Skin of body (tissue), 2 donors: ENCODE results near the gene IFRD2. TPM values are rescaled to one million over a fixed set of nuclear protein-coding genes. Genes with fewer than 3 reads are reported as not detected.
"Not testable (repeated sequence)": the region's sequence is repeated elsewhere in the genome, so short reads cannot be mapped to it uniquely, and the experiment has no call there.

ENCODE experiments used
- DNase-seq: peaks from one replicate; lab custom pipeline; 2025; lab: John Stamatoyannopoulos, UW
- total RNA-seq: library from RNA; depleted of rRNA; stranded (reverse); fragments of >200 nt; gene quantifications from one replicate; pipeline ENCODE4 v1.2.3, GENCODE V29; 2014

IFRD2 gene
- total RNA-seq, 1 donor from 2014 or later: 32.7 TPM

DNA sequence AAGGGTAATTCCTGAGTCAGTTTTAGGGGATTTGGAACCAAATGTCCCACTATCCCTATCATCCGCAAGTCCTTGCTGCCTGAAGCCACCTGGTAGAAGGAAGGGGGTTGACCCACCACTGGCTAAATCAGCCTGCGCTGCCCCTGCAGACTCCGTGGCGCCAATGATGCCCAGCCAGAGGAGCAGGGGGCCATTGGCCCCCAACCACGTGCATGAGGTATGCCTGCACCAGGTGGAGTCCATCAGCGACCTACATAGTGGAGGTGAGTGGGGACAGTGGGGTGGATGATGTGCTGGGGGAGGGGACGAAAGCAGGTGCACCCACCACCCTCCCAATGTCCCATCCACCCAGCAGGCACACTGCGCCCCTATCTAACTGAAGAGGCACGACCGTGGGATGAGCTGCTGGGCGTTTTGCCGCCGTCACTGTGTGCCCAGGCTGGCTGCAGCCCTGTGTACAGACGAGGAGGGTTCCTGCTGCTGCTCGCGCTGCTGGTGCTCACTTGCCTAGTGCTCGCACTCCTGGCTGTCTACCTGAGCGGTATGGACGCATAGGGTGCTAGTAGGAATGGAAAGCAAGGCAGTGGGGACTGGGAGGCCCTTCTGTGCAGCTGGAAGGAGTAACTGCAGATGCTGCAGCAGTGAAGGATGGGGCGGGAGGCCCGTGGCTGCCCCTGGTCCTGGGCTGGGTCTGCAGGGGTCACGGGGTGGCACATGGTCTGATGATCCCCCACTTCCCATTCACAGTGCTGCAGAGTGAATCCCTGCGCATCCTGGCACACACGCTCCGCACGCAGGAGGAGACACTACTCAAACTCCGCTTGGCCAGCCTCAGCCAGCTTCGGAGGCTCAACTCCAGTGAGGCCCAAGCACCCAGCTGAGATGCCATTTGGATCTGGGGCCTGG lies 5.7 kb downstream of the IFRD2 start:
- DNase-seq: no peak

DNA sequence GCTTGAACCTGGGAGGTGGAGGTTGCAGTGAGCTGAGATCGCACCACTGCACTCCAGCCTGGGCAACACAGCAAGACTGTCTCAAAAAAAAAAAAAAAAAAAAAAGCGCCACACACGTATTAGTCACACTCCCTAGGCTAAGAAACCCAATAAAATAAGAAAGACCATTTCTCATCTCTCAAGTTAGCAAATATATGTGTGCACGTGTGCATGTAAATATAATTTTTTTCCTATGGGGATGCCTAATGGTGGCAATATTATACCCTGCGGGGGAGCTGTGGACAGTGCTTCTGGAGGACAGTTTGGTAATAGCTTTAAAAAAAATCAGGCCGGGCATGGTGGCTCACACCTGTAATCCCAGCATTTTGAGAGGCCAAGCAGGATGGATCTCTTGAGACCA lies 8.1 kb downstream of the IFRD2 start:
- not testable (repeated sequence) for DNase-seq

DNA sequence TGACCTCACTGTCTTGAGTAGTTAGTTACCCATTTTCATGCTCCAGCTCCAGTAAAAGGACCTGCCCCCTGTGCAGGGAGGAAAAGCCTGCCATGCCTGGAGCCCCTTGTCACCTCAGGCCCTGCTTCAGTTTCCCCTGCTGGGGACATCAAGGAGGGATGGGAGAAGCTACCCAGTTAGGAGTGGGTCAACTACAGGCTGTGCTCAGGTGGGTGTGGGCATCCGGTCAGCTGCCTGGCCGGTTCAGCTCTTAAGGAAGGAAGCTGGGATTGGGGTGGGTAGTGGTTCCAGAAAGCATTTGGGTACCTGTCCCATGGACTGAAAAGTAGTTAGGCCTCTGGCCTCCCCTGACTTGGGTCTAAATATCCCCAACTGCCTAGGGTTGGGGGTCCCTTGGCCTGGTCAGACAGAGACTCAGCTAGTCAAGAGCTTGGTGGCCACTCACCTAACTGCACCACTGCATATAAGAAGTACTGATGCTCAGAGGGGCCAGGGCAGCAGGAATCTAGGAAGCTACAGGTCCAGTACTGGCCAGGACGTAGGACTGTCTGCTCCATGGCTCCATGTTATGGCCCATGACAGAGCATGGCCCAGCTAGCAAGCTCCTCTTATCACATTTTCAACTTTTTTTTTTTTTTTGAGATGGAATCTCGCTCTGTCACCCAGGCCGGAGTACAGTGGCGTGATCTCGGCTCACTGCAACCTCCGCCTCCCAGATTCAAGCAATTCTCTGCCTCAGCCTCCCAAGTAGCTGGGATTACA lies 12.8 kb downstream of the IFRD2 start:
- DNase-seq: no peak

DNA sequence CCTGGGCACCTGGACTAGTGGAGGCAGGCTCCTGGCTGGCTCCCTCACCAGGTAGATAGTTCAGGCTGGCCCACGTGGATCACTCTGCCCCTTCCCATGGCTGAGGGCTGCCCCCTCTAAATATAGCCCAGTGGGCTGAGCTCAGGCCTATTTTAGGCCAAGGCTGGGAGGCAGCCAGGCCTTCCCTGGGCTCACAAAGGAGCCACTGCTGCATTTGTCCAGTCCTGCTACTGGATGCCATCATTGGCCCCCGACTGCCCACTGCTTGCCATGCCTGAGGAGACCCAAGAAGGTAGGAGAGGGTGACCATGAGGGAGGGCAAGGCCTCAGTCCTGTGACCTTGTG lies 13.4 kb downstream of the IFRD2 start, which contains the start of gene LSMEM2:
Gene LSMEM2, plus strand, starts transcription at position 208 of the 345 bp plus-strand sequence. Its CDS starts 27 bp downstream, at position 235.
- no peak for DNase-seq

DNA sequence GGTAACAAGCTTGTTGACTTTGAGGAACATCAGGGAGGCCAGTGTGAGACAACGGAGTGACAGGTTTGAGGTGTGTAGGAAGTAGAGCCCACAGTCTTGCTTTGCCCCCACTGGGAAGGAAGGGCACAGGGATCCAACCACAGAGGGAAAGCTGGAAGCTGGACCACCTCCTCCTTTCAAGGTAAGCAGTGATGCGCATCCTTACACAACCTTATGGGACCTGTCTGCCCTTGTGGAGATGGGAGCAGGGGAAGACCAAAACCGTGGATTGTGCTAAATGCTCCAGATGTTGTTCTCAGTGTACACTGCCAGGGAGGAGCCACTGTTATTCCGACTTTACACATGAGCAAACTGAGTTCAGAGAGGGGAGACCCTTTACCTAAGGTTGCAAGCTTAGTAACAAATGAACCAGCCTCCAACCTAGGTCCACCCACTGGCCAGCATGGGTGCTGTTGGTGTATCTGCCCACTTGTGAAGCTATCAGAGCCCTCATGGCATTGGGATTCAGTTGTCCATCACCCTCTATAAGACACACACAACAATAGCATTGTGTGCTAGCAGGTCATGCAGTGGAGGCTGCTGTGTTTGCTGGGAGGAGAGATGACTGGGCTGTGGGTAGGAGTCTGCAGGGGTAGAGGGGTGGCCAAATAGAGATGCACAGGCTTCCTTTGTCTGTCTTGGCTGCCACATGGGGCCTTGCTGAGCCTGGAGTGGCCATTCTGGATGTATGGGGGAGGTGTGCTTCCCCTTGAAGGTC lies 13.9 kb downstream of the IFRD2 start:
- DNase-seq: no peak

DNA sequence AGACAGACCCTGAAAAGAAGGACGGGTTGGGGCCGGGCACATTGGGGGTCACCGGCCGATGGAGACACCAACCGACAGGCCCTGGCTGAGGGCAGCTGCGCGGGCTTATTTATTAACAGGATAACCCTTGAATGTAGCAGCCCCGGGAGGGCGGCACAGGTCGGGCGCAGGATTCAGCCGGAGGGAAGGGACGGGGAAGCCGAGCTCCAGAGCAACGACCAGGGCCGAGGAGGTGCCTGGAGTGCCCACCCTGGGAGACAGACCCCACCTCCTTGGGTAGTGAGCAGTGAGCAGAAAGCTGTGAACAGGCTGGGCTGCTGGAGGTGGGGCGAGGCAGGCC lies 15.5 kb downstream of the IFRD2 start:
- DNase-seq: no peak

DNA sequence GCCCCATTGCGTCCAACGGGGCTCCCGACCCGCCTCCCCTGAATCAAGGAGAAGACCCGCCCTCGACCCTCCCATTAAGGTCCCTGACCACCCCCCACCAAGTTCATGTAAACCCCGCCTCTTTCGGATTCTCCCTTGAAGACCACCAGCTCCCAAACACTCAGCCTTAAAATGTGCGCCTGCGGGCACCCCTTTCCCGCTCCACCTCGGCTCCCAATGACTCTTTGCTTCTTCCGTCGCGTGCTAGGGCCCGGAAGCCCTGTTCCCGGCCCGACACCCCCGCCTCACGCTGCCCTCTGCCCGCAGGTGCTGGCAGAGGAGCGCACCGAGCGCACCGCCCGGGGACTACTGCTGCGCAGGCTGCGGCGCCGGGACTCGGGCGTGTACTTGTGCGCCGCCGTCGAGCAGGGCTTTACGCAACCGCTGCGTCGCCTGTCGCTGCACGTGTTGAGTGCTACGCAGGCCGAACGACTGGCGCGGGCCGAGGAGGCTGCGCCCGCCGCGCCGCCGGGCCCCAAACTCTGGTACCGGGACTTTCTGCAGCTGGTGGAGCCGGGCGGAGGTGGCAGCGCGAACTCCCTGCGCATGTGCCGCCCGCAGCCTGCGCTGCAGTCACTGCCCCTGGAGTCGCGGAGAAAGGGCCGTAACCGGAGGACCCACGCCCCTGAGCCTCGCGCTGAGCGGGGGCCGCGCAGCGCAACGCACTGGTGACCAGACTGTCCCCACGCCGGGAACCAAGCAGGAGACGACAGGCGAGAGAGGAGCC lies 16.1 kb downstream of the IFRD2 start:
- no peak for DNase-seq

DNA sequence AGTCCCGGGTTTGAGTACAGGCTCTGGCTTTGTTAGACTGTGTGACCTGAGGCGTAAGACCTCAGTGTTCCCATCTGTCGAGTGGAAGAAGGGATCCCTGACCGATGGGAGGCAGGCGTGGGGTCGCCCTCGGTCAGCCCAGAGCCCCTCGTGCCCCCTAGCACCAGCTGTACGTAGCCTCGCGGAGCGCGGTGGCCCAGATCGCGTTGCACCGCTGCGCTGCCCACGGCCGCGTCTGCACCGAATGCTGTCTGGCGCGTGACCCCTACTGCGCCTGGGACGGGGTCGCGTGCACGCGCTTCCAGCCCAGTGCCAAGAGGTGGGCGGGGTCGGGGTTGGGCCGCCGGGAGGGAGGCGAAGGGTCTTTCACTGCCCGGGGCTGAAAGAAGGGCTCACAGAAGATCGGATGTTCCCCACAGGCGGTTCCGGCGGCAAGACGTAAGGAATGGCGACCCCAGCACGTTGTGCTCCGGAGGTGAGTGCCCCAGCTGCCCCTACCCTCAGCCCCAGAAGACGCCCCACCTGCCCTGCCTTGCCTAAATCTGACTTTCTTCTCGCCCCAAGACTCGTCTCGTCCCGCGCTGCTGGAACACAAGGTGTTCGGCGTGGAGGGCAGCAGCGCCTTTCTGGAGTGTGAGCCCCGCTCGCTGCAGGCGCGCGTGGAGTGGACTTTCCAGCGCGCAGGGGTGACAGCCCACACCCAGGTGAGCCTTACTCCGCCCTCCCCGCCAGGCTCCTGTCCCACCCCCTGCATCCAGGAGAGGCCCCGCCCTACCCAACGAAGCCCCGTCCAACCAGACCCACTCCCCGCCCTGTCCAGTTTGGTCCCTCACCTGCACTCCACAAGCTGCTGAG lies 16.9 kb downstream of the IFRD2 start:
- DNase-seq: no peak

DNA sequence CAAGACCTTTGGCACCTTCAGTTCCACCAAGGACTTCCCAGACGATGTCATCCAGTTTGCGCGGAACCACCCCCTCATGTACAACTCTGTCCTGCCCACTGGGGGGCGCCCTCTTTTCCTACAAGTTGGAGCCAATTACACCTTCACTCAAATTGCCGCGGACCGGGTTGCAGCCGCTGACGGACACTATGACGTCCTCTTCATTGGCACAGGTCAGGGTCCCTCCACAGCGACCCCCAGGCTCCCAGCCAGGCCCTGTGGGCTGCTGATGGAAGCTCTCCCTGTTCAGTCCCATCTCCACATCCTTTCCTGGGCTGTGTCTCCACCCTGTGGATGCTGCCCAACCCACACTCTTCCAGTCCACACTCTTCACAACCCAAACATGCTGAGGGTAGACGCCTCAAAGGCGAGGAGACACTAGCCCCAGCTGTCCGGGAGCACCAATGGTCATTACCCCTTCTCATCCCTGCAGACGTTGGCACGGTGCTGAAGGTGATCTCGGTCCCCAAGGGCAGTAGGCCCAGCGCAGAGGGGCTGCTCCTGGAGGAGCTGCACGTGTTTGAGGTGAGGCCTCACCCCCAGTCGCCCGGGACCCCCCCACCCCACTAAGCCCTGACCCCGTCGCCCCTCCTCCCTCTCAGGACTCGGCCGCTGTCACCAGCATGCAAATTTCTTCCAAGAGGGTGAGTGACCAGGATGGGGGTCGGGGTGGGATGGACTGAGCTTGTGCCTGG lies 17.7 kb downstream of the IFRD2 start:
- no peak for DNase-seq

DNA sequence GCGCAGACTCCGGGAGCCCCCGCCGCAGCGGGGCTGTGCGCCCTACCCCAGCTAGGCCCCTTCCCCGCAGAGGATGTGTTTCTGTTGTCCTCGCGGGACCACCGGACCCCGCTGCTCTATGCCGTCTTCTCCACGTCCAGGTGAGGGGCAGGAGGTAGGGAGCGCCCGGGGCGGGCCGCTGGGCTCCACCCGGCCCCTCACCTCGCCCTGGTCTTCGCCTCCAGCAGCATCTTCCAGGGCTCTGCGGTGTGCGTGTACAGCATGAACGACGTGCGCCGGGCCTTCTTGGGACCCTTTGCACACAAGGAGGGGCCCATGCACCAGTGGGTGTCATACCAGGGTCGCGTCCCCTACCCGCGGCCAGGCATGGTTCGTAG lies 18.6 kb downstream of the IFRD2 start:
- DNase-seq: no peak

DNA sequence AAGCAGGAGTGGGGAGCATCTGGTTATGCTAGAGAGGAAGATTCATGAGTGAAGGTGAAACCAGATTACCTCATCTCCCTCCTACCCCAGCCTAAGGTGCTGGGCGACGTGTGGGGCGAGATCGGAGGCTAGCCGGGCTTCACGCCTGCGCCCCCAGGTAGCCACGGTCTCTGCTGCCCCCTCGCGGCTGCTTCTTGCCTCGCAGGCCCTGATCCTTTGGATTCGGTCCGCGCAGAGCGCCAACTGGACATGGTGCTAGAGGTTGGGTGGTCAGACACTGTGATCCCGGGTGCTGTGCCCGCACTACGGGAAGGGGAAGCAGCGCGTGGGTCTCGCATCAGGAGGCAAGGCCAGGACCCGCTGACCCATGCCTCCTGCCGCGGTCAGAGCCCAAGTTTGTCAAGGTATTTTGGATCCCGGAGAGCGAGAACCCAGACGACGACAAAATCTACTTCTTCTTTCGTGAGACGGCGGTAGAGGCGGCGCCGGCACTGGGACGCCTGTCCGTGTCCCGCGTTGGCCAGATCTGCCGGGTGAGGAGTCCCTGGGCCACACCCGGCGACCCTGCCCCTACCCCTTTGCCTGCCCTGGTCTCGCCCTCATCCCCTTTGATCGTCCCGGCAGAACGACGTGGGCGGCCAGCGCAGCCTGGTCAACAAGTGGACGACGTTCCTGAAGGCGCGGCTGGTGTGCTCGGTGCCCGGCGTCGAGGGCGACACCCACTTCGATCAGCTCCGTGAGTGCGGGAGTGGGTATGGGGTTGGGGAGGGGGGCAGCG lies 19.1 kb downstream of the IFRD2 start:
- peak; percentile 60 for DNase-seq

DNA sequence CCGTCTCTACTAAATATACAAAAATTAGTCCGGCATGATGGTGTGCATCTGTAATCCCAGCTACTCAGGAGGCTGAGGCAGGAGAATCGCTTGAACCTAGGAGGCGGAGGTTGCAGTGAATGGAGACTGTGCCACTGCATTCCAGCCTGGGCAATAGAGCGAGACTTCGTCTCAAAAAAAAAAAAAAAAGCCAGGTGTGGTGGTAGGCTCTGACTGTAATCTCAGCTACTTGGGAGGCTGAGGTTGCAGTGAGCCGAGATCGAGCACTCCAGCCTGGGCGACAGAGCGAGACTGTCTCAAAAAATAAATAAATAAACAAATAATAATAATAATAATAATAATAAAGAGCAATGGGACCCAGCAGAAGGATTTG lies 19.7 kb downstream of the IFRD2 start:
- not testable (repeated sequence) for DNase-seq

DNA sequence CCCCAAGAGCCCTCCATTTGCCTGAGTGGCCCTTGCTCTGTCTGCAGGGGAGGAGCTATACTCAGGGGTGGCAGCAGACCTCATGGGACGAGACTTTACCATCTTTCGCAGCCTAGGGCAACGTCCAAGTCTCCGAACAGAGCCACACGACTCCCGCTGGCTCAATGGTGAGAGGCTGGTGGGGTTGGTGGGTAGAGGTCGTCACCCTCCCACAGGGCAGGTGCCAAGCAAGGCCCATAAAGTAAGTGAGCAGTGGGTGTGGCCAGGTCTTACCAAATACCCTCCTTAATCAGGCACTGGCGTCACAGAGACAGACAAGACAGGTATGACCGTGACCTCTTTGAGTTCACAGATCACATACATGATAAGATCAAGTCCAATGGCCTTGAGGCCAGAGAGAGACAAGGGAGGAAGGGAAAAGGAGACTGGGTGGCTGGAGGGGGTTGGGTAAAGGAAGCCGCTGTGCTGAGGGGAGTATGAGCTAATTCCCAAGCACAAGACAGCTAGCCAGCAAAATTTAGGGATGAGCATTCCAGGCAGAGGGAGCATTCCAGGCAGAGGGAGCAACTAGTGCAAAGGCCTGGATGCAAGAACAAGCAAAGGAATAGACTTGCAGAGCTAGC lies 20.8 kb downstream of the IFRD2 start:
- no peak for DNase-seq

DNA sequence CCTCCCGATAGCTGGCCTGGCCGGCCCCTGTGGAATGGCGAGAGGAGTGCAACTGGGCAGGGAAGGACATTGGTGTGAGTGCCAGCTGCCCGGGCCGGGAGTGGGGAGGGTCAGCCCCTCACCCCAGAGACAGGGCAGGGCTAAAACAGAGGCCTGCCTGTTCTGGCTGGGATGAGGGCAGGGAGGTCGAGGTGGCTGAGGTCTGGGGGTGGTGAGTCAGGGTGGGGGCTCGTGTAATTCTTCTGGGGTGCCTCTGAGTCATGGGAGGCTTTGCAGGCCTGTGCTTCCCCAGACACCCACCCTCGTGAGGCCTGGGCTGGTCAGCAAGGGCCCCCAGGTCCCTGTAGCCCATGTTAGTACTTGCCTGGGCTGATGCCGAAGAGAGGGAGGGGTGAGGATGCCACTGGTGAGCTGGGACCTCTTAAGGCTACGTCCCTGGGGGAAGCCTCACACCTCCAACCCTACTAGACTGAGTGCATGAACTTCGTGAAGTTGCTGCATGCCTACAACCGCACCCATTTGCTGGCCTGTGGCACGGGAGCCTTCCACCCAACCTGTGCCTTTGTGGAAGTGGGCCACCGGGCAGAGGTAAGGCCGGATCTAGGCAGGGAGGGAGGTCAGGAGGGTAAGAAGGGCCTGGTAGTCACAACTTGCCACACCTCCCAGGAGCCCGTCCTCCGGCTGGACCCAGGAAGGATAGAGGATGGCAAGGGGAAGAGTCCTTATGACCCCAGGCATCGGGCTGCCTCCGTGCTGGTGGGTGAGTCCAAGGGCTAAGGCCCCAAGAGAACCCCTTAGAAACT lies 21.6 kb downstream of the IFRD2 start:
- no peak for DNase-seq

DNA sequence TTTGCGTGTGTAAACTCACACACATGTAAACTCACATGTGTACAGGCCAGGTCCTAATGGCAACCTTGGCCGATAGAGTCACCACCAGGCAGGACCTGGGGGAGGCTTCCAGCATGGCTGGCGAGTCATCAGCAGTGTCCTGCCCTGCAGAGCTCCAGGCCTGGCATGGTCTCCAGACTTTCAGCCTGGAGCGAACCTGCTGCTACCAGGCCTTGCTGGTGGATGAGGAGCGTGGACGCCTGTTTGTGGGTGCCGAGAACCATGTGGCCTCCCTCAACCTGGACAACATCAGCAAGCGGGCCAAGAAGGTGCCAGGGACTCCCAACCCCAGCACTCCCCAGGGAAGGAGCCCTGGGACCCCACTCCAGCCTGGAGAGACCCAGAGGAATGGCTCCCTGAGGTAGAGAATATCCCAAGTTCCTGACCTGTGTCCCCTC lies 22.2 kb downstream of the IFRD2 start:
- no peak for DNase-seq

DNA sequence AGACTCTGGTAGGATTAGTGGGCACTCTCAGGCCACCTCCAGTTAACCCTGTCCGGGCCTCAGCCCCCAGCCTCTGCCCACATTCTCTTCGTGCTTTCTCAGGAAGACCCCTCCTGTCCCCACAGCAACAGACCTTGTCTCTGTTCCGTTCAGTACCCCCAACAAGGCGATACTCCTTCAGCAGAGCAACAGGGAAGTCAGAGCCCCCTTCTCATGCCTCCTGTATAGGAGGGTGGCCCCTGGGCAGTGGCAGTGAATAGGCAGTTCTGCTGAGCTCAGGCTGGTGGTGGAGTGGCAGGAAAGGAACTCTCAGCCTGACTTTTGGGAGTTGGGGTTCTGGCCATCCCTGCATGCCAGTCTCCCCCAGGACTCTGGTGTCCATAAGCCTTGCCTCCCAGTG lies 22.8 kb downstream of the IFRD2 start:
- no peak for DNase-seq

DNA sequence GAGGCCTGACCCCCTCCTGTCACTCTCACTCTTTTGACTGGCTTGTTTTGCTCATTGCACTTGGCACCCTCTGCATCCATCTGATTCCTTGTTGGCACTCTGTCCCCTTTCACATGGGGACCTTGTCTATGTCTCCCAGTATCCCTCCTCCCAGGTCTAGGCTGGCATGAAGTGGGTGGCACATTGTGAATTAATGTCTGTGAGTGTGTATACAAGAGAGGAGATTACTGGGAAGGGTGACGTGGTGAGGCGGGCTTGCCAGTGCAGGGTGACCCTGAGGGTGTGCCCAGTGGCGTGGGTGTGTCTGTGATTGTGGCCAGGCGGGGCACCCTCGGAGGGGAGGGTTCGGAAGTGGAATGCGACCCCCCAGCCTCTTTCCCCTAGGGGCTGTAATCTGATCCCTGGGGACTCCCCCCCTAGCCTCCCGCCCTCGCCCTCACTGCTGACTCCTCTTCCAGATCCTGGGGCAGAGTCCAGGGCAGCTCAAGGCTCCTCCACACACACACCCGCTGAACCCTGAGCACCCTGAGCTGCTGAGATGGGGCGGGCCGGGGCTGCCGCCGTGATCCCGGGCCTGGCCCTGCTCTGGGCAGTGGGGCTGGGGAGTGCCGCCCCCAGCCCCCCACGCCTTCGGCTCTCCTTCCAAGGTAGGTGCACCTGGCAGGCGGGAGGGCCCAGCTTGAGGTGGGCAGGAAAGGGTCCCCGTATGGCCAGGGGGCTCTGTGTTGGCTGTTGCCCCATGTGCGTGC lies 23.4 kb downstream of the IFRD2 start, which contains the start of gene SEMA3B:
Gene SEMA3B, plus strand, starts transcription at position 445 of the 749 bp plus-strand sequence. Its CDS starts 94 bp downstream, at position 539.
- no peak for DNase-seq
